GM18526 (cell line): ENCODE data around the gene ZNF765.

Experiments
- POLR2A ChIP-seq: IDR thresholded peaks from 3 replicates; pipeline ENCODE4 v1.6.1; 2011; ENCODE audit not compliant: insufficient read length; ENCODE audit errors: extremely low read depth

Gene ZNF765

GRCh38 chr19:53409505-53410204 lies 14.7 kb downstream of the ZNF765 start:
- TF ChIP-seq POLR2A, result no peak

GRCh38 chr19:53422551-53422950 lies 27.6 kb downstream of the ZNF765 start:
- TF ChIP-seq POLR2A, result no peak

- no peak for TF ChIP-seq POLR2A
Observed at GRCh38 chr19:53424968-53425597, 30.1 kb downstream of the ZNF765 start.

- peak; percentile 86 for TF ChIP-seq POLR2A
Observed at GRCh38 chr19:53431399-53432087, 36.6 kb downstream of the ZNF765 start, which contains the start of gene ZNF761. ZNF761 (plus strand) TSS chr19:53431984; CDS start chr19:53447269, 15,285 bp downstream.

GRCh38 chr19:53432088-53432661 lies 37.2 kb downstream of the ZNF765 start:
- TF ChIP-seq POLR2A, result no peak

- no peak for TF ChIP-seq POLR2A
Observed at GRCh38 chr19:53455828-53456227, 60.9 kb downstream of the ZNF765 start.

GRCh38 chr19:53461866-53462265 lies 66.9 kb downstream of the ZNF765 start:
- no peak for TF ChIP-seq POLR2A

- TF ChIP-seq POLR2A, result no peak
Observed at GRCh38 chr19:53462861-53463260, 67.9 kb downstream of the ZNF765 start.

- no peak for TF ChIP-seq POLR2A
Observed at GRCh38 chr19:53463263-53463662, 68.3 kb downstream of the ZNF765 start.

- no peak for TF ChIP-seq POLR2A
Observed at GRCh38 chr19:53466726-53467484, 72.0 kb downstream of the ZNF765 start.

- peak; percentile 75 for TF ChIP-seq POLR2A
Observed at GRCh38 chr19:53467485-53468262, 72.7 kb downstream of the ZNF765 start, which contains the start of gene ZNF813. ZNF813 (plus strand) TSS chr19:53467733; CDS start chr19:53483823, 16,090 bp downstream.

GRCh38 chr19:53471916-53472315 lies 77.0 kb downstream of the ZNF765 start:
- no peak for TF ChIP-seq POLR2A
